Vagina (tissue), 2 donors: ENCODE results near the gene KLHL29. TPM values are rescaled to one million over a fixed set of nuclear protein-coding genes. Genes with fewer than 3 reads are reported as not detected.

ENCODE experiments used
- DNase-seq, 2 donors: peaks; one replicate each; pipeline ENCODE4 v3.0.0-alpha.2; 2017; ENCODE audit errors: extremely low spot score in 2 of 2
- H3K27ac ChIP-seq: fragments of 200-600 bp; sonication (generic); one replicate; pipeline ENCODE4 v1.5.1; 2019
- H3K27me3 ChIP-seq: fragments of 200-600 bp; sonication (generic); one replicate; pipeline ENCODE4 v1.5.1; 2019
- H3K36me3 ChIP-seq, 2 donors: fragments of 200-600 bp; sonication (generic); one replicate each; pipeline ENCODE4 v1.5.1; 2017 to 2019
- H3K4me1 ChIP-seq: fragments of 200-600 bp; sonication (generic); one replicate; pipeline ENCODE4 v1.5.1; 2019
- H3K4me3 ChIP-seq, 2 donors: fragments of 200-600 bp; sonication (generic); 1 replicate in 1 of 2; 2 replicates in 1 of 2; pipeline ENCODE4 v1.5.1; 2016 to 2019
- H3K9me3 ChIP-seq: fragments of 200-600 bp; sonication (generic); one replicate; pipeline ENCODE4 v1.5.1; 2019
- POLR2A ChIP-seq, 2 donors: fragments of 450-650 bp; IDR thresholded peaks; one replicate each; pipeline ENCODE4 v1.6.1; 2017; ENCODE audit warnings: antibody characterized with exemption in 2 of 2, mild to moderate bottlenecking in 2 of 2, moderate library complexity in 2 of 2
- POLR2AphosphoS5 ChIP-seq, 2 donors: sonication (generic); formaldehyde crosslinking; IDR thresholded peaks; one replicate each; pipeline ENCODE4 v1.9.0; 2017; ENCODE audit warnings: antibody characterized with exemption in 2 of 2, mild to moderate bottlenecking in 2 of 2, low read depth in 1 of 2; ENCODE audit not compliant: insufficient read depth in 1 of 2
- intact Hi-C: fragments of 100-400 bp; cut with DNase I; formaldehyde crosslinking; loops from one replicate; pipeline ENCODE4 v1.15.1; 2023
- total RNA-seq: library from RNA; depleted of rRNA; stranded (reverse); fragments of >200 nt; gene quantifications from one replicate; pipeline ENCODE4 v1.2.3, GENCODE V29; 2016
- TF ChIP-seq, protein P1 (sequence below), 3 experiments: fragments of 450-650 bp in 2 of 3; fragments of 200-600 bp in 1 of 3; sonication (generic) in 1 of 3; IDR thresholded peaks; one replicate each; pipeline ENCODE4 v1.5.1; 2017 to 2019; ENCODE audit warnings: antibody characterized with exemption in 3 of 3, mild to moderate bottlenecking in 2 of 3, moderate library complexity in 2 of 3

Gene KLHL29
- total RNA-seq, 1 donor from 2014 or later = 19.4 TPM

DNA sequence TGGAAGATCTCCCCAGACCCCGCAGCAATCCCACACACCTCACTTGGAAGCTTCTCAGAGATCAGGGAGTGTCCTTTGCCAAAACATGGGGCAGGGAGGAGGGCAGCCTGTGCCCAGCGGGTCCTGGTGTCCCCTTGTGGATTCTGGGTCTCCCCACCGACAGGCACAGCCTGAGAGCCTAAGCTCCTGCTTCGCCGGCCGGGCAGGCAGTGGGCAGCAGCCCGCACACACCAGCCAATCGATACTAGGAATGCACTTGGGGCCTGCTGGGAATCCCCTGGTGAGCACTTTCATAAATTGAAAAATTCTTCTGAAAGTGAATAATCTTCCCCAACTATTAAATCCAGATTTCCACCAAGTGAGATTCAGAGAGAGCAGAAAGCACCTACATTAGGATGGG lies 296.0 kb downstream of the KLHL29 start:
- H3K9me3 ChIP-seq = no peaks in the 10 kb centered on the region
- no peak for DNase-seq

DNA sequence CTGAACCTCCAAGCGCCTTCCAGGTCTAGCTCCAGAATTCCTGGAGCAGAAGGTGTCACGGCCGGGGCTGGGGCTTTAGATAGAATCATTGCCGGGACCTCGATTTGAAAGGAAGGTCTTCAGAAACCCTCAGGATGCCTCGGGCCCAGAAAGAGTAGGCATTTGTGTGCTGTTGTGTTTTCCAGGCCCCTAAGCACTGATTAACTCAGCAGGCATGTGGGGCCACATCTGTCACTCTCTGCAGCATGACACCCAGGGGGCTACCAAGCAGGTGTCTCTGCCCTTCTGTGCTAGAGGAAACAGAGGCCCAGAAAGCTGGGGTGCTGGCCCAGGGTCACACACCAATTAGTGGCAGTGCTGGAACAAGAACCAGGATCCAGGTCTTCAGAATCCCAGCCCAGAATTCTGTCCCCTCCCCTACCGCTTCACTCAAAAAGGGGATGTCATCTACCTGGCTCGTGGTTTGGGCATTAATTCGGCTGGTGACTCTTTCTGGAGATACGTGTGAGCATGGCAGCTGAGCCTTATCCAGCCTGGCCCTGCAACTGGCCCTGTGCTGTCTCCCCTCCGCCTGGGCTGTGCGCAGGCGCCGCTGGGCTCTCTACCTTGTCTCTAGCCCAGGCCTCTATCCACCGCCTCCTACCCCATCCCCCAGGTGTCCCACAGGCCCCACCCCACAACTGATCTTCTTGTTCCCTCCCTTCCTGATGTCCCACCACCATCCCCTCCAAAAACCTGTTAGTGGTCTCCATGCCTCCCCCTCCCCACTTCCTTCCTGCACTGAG lies 296.6 kb downstream of the KLHL29 start:
- Histone ChIP-seq H3K27me3 (no peaks in the 10 kb centered on the region), H3K4me1 (no peaks in the 10 kb centered on the region), H3K9me3 (no peaks in the 10 kb centered on the region), H3K36me3 (peaks cover 0 to under 1% of the 10 kb centered on the region in 2 donors), H3K4me3 (no peak overlapping the region), H3K27ac (no peak overlapping the region)
- no peak for TF ChIP-seq POLR2A (IDR thresholded peaks at IDR 0.05)
- no peak for TF ChIP-seq POLR2AphosphoS5 (IDR thresholded peaks at IDR 0.05; ENCODE audit: insufficient read depth in 1 of 2, low read depth in 1 of 2)
- TF ChIP-seq, protein P1, sequence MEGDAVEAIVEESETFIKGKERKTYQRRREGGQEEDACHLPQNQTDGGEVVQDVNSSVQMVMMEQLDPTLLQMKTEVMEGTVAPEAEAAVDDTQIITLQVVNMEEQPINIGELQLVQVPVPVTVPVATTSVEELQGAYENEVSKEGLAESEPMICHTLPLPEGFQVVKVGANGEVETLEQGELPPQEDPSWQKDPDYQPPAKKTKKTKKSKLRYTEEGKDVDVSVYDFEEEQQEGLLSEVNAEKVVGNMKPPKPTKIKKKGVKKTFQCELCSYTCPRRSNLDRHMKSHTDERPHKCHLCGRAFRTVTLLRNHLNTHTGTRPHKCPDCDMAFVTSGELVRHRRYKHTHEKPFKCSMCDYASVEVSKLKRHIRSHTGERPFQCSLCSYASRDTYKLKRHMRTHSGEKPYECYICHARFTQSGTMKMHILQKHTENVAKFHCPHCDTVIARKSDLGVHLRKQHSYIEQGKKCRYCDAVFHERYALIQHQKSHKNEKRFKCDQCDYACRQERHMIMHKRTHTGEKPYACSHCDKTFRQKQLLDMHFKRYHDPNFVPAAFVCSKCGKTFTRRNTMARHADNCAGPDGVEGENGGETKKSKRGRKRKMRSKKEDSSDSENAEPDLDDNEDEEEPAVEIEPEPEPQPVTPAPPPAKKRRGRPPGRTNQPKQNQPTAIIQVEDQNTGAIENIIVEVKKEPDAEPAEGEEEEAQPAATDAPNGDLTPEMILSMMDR (IDR thresholded peaks at IDR 0.05) = no peak
- no peak for DNase-seq
- intact Hi-C loops = no loop called here

More for the DNA sequence above, 296.0 kb downstream of the KLHL29 start:
- intact Hi-C loops = no loop called here
- no peak overlapping the region for H3K27ac ChIP-seq
- no peaks in the 10 kb centered on the region for H3K4me1 ChIP-seq
- H3K36me3 ChIP-seq = no peaks in the 10 kb centered on the region
- H3K27me3 ChIP-seq = no peaks in the 10 kb centered on the region
- TF ChIP-seq, protein P1 (IDR thresholded peaks at IDR 0.05) = no peak
- TF ChIP-seq POLR2A (IDR thresholded peaks at IDR 0.05) = no peak
- no peak for TF ChIP-seq POLR2AphosphoS5 (IDR thresholded peaks at IDR 0.05; ENCODE audit: insufficient read depth in 1 of 2, low read depth in 1 of 2)
- no peak overlapping the region for H3K4me3 ChIP-seq

DNA sequence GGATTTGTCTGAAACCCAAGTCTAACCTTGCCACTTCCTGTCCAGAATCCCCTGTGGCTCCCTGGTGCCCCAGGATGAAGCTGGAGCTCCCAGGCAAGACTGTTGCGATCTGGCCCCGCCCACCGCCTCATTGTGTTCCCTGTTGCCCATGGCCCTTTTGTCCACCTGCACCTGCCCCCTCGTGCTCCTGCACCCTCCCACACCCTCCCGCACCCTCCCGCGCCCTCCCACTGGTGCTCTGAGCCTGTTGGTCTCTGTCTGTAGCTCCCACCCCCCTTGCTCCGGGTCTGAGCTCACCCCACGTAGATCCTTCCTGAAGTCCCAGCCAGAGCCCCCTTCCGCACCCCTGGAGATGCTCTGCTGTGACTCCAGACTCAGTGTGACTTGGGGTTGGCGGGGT lies 297.5 kb downstream of the KLHL29 start:
- Histone ChIP-seq H3K36me3 (peaks cover 0 to 5% of the 10 kb centered on the region in 2 donors), H3K27me3 (no peaks in the 10 kb centered on the region), H3K4me3 (no peak overlapping the region), H3K27ac (no peak overlapping the region), H3K9me3 (no peaks in the 10 kb centered on the region), H3K4me1 (no peaks in the 10 kb centered on the region)
- TF ChIP-seq, protein P1 (IDR thresholded peaks at IDR 0.05) = no peak
- TF ChIP-seq POLR2AphosphoS5 (IDR thresholded peaks at IDR 0.05; ENCODE audit: insufficient read depth in 1 of 2, low read depth in 1 of 2) (no peak), POLR2A (IDR thresholded peaks at IDR 0.05) (no peak)
- intact Hi-C loops = no loop called here
- no peak for DNase-seq

DNA sequence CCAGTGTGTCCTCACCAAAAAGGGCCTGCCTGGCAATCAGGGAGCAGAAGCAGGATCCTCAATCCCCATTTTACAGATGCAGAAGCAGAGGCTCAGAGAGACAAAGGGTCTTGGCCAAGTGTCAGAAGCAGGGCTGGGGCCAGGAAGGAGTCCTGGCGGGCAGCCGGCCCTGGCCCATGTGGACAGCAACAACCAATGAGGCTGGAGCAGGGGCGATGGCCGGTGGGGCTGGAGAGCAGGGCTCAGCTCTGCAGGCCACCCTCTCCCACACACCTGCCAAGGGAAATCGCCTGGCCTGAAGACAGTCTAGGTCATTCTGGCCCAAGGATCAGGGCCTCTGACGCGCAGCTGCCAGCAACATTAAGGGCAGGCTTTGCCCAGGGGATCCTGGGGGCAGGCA lies 298.0 kb downstream of the KLHL29 start:
- Histone ChIP-seq H3K36me3 (peaks cover 0 to 5% of the 10 kb centered on the region in 2 donors), H3K9me3 (no peaks in the 10 kb centered on the region), H3K4me1 (no peaks in the 10 kb centered on the region), H3K27me3 (no peaks in the 10 kb centered on the region), H3K27ac (no peak overlapping the region), H3K4me3 (no peak overlapping the region)
- TF ChIP-seq, protein P1 (IDR thresholded peaks at IDR 0.05) = no peak
- TF ChIP-seq POLR2A (IDR thresholded peaks at IDR 0.05) (no peak), POLR2AphosphoS5 (IDR thresholded peaks at IDR 0.05; ENCODE audit: insufficient read depth in 1 of 2, low read depth in 1 of 2) (no peak)
- intact Hi-C loops = no loop called here
- no peak for DNase-seq
